DMS79 (cell line): ENCODE measurements around the gene ITGAE.
"Not testable (repeated sequence)": the region's sequence is repeated elsewhere in the genome, so short reads cannot be mapped to it uniquely, and the experiment has no call there.

Experiments used
- DNase-seq: peaks from one replicate; lab custom pipeline; 2025; lab: John Stamatoyannopoulos, UW

The ITGAE gene

GRCh38 chr17:3729881-3730280 is 71.1 kb downstream of the ITGAE start:
- DNase-seq = no peak

- DNase-seq = not testable (repeated sequence)
Observed at GRCh38 chr17:3728099-3728498, 72.9 kb downstream of the ITGAE start.

- DNase-seq = no peak
Observed at GRCh38 chr17:3727041-3727440, 73.9 kb downstream of the ITGAE start.

- no peak for DNase-seq
Observed at GRCh38 chr17:3724378-3725077, 76.5 kb downstream of the ITGAE start.

DNA sequence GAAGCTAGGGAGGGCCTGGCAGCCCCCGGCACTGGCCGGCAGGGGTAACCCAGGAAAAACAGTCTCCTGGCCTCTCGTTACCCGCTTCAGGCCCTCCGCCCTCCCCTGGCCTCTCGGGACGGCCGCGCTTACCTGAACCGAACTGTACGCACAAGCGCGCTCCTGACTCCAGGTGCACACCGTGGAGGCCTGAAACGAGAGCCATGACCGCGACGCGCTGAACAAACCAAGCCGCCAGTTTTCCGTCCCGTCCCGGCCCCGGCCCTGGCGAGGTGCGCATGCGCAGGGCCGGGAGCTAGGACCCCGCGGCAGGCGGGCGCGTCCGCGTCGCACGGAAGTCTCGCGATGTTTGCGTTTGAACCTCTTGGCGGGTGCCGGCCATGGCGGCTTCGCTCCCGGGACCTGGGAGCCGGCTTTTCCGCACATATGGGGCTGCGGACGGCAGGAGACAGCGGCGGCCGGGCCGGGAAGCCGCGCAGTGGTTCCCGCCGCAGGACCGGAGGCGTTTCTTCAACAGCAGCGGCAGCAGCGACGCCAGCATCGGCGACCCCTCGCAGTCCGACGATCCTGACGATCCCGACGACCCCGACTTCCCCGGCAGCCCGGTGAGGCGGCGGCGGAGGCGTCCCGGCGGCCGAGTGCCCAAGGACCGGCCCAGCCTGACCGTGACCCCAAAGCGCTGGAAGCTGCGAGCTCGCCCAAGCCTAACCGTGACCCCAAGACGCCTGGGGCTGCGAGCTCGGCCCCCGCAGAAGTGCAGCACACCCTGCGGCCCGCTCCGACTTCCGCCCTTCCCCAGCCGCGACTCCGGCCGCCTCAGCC is 77.2 kb downstream of the ITGAE start, which contains the start of gene HASPIN:
Gene HASPIN (plus strand): TSS at position 348 of the 822 bp plus-strand sequence. CDS start 33 bp downstream, at position 381.
- DNase-seq = peak; percentile 78

DNA sequence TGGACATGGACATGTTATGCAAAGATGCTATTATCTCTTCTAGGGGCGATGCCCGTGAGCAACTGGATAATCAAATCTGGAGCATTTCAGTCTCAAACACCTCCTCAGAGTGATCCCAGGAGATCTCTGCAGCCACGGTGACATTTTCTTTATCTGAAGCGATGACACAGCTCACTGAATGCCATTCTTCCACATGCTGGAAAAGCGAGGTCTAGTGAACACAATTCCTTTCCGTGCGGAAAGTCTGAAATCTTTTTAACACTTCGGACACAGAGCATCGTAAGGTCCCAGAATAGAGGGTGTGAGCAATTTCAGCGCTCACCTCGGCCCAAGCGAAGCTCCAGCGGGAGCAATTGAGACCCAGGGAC is 77.8 kb downstream of the ITGAE start:
- DNase-seq = no peak

DNA sequence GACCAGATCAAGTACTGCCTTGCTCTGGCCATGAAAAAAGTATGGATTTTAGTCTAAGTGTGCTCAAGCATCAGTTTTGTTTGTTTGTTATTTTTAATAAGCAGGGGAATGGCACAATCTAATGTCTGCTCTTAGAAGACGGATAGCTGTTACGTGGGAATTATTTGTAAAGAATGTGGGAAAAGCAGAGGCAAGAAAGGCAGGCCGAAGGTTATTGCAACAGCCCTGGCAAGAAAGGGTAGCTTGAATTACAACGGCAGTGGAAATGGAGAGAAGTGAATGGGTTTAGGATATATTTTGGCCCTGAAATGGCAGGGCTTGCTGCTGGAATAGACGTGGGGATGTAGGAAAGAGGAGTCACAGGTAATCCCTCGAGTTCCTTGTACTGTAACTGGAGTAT is 78.3 kb downstream of the ITGAE start:
- DNase-seq = no peak

DNA sequence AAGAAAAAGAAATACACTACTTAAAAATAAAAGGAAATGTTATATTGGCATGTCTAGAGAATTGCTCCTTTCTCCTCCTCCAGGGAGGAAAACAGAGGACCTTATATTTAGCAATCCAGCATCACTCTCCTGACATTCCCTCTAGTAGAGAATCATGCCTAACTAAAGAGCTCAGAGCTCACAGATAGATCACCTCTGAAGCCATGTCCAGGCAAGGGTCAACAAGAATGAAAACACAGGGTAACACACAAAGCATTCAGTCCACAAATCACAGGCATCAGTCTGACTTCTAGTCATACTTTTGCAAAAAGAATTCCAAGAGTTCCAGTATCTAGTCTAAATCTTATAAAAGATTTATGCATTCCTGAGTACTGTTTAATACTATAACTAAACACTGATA is 81.7 kb downstream of the ITGAE start:
- DNase-seq = no peak

GRCh38 chr17:3718201-3718600 is 82.8 kb downstream of the ITGAE start:
- no peak for DNase-seq

GRCh38 chr17:3715296-3715695 is 85.7 kb downstream of the ITGAE start:
- DNase-seq = no peak

DNA sequence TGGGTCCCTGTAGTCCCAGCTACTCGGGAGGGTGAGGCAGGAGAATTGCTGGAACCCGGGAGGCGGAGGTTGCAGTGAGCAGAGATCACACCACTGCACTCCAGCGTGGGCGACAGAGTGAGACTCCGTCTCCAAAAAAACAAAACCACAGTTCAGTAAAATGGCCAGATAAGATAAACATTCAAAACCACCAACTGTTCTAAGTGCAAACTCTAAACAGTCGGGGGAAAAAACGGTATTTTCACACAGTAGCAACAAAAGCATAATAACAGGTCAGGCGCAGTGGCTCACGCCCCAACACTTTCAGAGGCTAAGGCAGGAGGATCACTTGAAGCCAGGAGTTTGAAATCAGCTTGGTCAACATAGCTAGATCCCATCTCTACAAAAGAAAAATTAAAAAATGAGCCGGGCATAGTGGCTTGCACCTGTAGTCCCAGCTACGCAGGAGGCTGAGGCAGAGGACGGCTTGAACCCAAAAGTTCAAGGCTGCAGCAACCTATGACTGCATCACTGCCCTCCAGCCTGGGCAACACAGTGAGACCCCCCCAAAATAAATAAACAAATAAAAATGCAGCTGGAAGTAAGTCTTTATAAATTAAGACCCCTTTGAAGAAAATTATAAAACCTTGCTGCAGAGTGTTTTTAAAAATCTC is 88.1 kb downstream of the ITGAE start:
- no peak for DNase-seq

DNA sequence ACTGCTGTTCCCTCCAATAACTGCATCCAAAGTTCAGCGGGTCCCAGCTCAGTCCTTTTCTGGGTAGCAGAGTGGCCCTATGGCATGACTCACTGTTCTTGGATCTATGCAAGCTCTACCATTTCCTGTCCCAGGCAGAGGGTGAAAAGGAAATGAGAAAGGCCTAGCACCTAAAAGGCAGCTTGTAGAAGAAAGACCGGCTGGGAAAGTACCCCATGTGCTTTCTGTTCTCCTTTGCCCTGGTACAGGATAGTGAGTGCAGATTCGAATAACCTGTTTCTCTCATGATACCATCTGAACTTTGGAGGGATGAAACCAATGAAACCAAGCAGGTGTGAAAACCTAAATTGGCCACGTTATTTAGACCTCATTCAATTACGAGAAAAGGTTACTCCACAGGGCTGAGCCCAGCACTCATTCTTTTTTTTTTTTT is 90.0 kb downstream of the ITGAE start:
- no peak for DNase-seq

GRCh38 chr17:3708366-3708765 is 92.6 kb downstream of the ITGAE start:
- DNase-seq = no peak

GRCh38 chr17:3705718-3705984 is 95.3 kb downstream of the ITGAE start:
- not testable (repeated sequence) for DNase-seq

- DNase-seq = no peak
Observed at GRCh38 chr17:3704931-3705717, 95.9 kb downstream of the ITGAE start.

- not testable (repeated sequence) for DNase-seq
Observed at GRCh38 chr17:3702041-3702539, 98.9 kb downstream of the ITGAE start.

GRCh38 chr17:3699951-3700350 is 101.0 kb downstream of the ITGAE start:
- no peak for DNase-seq

- no peak for DNase-seq
Observed at GRCh38 chr17:3698139-3698538, 102.8 kb downstream of the ITGAE start.

- no peak for DNase-seq
Observed at GRCh38 chr17:3697103-3697476, 103.9 kb downstream of the ITGAE start.

- no peak for DNase-seq
Observed at GRCh38 chr17:3695723-3696411, 105.1 kb downstream of the ITGAE start, which contains the start of gene P2RX5. Gene P2RX5 (minus strand): TSS chr17:3696155. CDS start chr17:3696005, 150 bp downstream.

DNA sequence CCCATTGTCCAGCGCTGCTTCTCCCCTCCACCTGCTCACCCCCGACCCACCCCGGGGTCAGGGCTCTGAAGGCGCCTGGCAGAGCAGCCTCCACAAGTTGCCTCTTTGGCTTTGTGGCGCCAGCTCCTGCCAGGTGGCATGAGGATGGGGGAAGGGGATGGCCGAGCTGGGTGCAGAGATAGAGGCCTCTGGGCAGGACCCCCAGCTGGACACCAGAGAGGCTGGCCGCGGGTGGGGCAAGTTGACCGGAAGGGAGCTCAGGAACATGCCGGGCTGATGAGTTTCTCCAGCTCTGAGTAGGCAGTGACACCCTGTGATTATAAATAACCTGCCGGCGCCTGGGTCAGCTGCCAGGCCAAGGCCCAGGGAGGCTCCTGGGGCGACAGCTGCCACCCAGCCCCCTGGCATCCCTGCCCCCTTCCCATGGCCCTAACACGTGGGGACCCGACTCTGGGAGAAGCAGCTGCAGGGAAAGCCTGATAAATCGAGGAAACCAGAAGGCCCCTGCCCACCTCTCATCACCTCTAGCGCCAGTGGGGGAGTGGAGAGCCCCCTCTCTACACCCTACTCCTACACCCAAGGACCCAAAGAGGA is 105.8 kb downstream of the ITGAE start:
- no peak for DNase-seq
